Cardiac muscle cell (in vitro differentiated cells and primary cell): ENCODE data around the gene JOSD2. TPM values are rescaled to one million over a fixed set of nuclear protein-coding genes. Genes with fewer than 3 reads are reported as not detected.

ENCODE experiments used
- DNase-seq, 2 donors: peaks; one replicate each; pipeline versions ENCODE4 v3.0.0 to v3.0.0-alpha.2; 2010 to 2017; ENCODE audit warnings: low read depth in 1 of 2, low spot score in 1 of 2
- H3K27ac ChIP-seq: fragments of 200-600 bp; sonication (generic); 2 replicates; pipeline ENCODE4 v1.5.1; 2016
- H3K27me3 ChIP-seq: fragments of 200-600 bp; sonication (generic); 2 replicates; pipeline ENCODE4 v1.6.0; 2016; ENCODE audit warnings: control low read depth
- H3K36me3 ChIP-seq: fragments of 200-600 bp; sonication (generic); 2 replicates; pipeline ENCODE4 v1.5.1; 2016; ENCODE audit warnings: control low read depth
- H3K4me1 ChIP-seq: fragments of 200-600 bp; sonication (generic); 2 replicates; pipeline ENCODE4 v1.8.1; 2017; ENCODE audit warnings: low read depth, mild to moderate bottlenecking, mixed run types
- H3K4me3 ChIP-seq: fragments of 200-600 bp; sonication (generic); 2 replicates; pipeline ENCODE4 v1.5.1; 2016; ENCODE audit warnings: mild to moderate bottlenecking
- H3K9me3 ChIP-seq: fragments of 200-600 bp; sonication (generic); 2 replicates; pipeline ENCODE4 v1.5.1; 2017; ENCODE audit warnings: low read depth, mild to moderate bottlenecking, control low read depth
- CTCF ChIP-seq: IDR thresholded peaks from 2 replicates; pipeline ENCODE4 v1.5.1; 2012; ENCODE audit warnings: low read depth, mild to moderate bottlenecking, low read length
- polyA plus RNA-seq: library from polyadenylated mRNA; unstranded; fragments of >200 nt; fragmentation: Nextera tagmentation; extraction: Ambion mirVana; gene quantifications from 2 replicates; pipeline ENCODE4 v1.2.1, GENCODE V29; 2016
- total RNA-seq: library from RNA; depleted of rRNA; stranded (reverse); fragments of >200 nt; gene quantifications from 2 replicates; pipeline ENCODE4 v1.2.3, GENCODE V29; 2016

The JOSD2 gene
- total and polyA plus RNA-seq, 2 experiments from 2014 or later, result 21.4 to 44.8 TPM

GRCh38 chr19:50514346-50515167 is 3.6 kb upstream of the JOSD2 start:
- no peak for TF ChIP-seq CTCF
- Histone ChIP-seq H3K27me3 (no peaks in the 10 kb centered on the region), H3K9me3 (no peaks in the 10 kb centered on the region), H3K4me3 (no peak overlapping the region), H3K36me3 (peaks cover 7% of the 10 kb centered on the region), H3K27ac (peak overlapping the region; percentile 68), H3K4me1 (peaks cover 24% of the 10 kb centered on the region)
- peak in 1 of 2 donors; percentile 28 for DNase-seq

- no peak for DNase-seq
- no peaks in the 10 kb centered on the region for H3K27me3 ChIP-seq
- H3K9me3 ChIP-seq, result no peaks in the 10 kb centered on the region
- TF ChIP-seq CTCF, result no peak
- peaks cover 3% of the 10 kb centered on the region for H3K36me3 ChIP-seq
- H3K27ac ChIP-seq, result peak within 1 kb of the TSS; percentile 72
- peaks cover 31% of the 10 kb centered on the region for H3K4me1 ChIP-seq
- no peak within 1 kb of the TSS for H3K4me3 ChIP-seq
Observed at GRCh38 chr19:50513746-50514345, 2.9 kb upstream of the JOSD2 start, which contains the start of gene ASPDH. ASPDH (minus strand) TSS chr19:50513913; CDS start chr19:50513823, 90 bp downstream.

- no peaks in the 10 kb centered on the region for H3K9me3 ChIP-seq
- no peak overlapping the region for H3K4me3 ChIP-seq
- DNase-seq, result no peak
- H3K36me3 ChIP-seq, result peaks cover 2% of the 10 kb centered on the region
- peak overlapping the region; percentile 72 for H3K27ac ChIP-seq
- H3K27me3 ChIP-seq, result no peaks in the 10 kb centered on the region
- TF ChIP-seq CTCF, result no peak
- H3K4me1 ChIP-seq, result peaks cover 33% of the 10 kb centered on the region
Observed at GRCh38 chr19:50512999-50513745, 2.2 kb upstream of the JOSD2 start.

- Histone ChIP-seq H3K27me3 (no peaks in the 10 kb centered on the region), H3K9me3 (no peaks in the 10 kb centered on the region), H3K4me1 (peaks cover 33% of the 10 kb centered on the region), H3K4me3 (no peak overlapping the region), H3K27ac (peak overlapping the region; percentile 72), H3K36me3 (no peaks in the 10 kb centered on the region)
- DNase-seq, result no peak
- no peak for TF ChIP-seq CTCF
Observed at GRCh38 chr19:50512112-50512998, 1.4 kb upstream of the JOSD2 start.

GRCh38 chr19:50510700-50511068 is 307 bp downstream of the JOSD2 start:
- Histone ChIP-seq H3K4me3 (peak overlapping the region; percentile 30), H3K4me1 (peaks cover 33% of the 10 kb centered on the region), H3K27ac (peak overlapping the region; percentile 7), H3K9me3 (no peaks in the 10 kb centered on the region), H3K27me3 (no peaks in the 10 kb centered on the region), H3K36me3 (no peaks in the 10 kb centered on the region)
- DNase-seq, result peak in 1 of 2 donors; percentile 18
- TF ChIP-seq CTCF, result no peak
